GM12891 (cell line): Measurements from ENCODE around the gene SLC35E4.
"Not testable (repeated sequence)": the region's sequence is repeated elsewhere in the genome, so short reads cannot be mapped to it uniquely, and the experiment has no call there.

Source experiments
- DNase-seq: peaks from one replicate; pipeline ENCODE4 v3.0.0; 2011; ENCODE audit warnings: low spot score; ENCODE audit not compliant: insufficient read length
- FAIRE-seq: peaks from 2 replicates; lab custom pipeline; 2011; peaks lifted over from hg19 to GRCh38; lab: Jason Lieb, UNC
- PAX5 ChIP-seq: IDR thresholded peaks from 2 replicates; pipeline ENCODE4 v1.6.1; 2011; ENCODE audit warnings: low read length, moderate library complexity, mild to moderate bottlenecking; ENCODE audit not compliant: insufficient read depth, severe bottlenecking
- POLR2A ChIP-seq: IDR thresholded peaks from 2 replicates; pipeline ENCODE4 v1.6.1; 2011; ENCODE audit warnings: low read depth, low read length, control low read depth
- POLR2AphosphoS5 ChIP-seq: IDR thresholded peaks from 2 replicates; pipeline ENCODE4 v1.6.1; 2011; ENCODE audit warnings: low read depth, low read length, control low read depth
- POU2F2 ChIP-seq: IDR thresholded peaks from 2 replicates; pipeline ENCODE4 v1.6.1; 2011; ENCODE audit warnings: low read depth, mild to moderate bottlenecking, control low read depth, low read length, moderate library complexity
- SPI1 ChIP-seq: IDR thresholded peaks from 2 replicates; pipeline ENCODE4 v1.6.1; 2011; ENCODE audit warnings: low read depth, low read length, control low read depth
- TAF1 ChIP-seq: IDR thresholded peaks from 2 replicates; pipeline ENCODE4 v1.6.1; 2011; ENCODE audit warnings: low read depth, low read length, control low read depth

Gene SLC35E4

GRCh38 chr22:30611197-30611596 lies 24.4 kb upstream of the SLC35E4 start:
- TF ChIP-seq POLR2AphosphoS5 (no peak), SPI1 (no peak), TAF1 (no peak), POLR2A (no peak), PAX5 (no peak), POU2F2 (no peak)
- DNase-seq: no peak
- peak; percentile 13 for FAIRE-seq

GRCh38 chr22:30612789-30613188 lies 22.8 kb upstream of the SLC35E4 start:
- DNase-seq: no peak
- no peak for FAIRE-seq
- TF ChIP-seq SPI1 (no peak), POLR2AphosphoS5 (no peak), POLR2A (no peak), TAF1 (no peak), POU2F2 (no peak), PAX5 (no peak)

- no peak for FAIRE-seq
- DNase-seq: no peak
- no peak for TF ChIP-seq SPI1
- TF ChIP-seq POLR2A: no peak
- TF ChIP-seq POU2F2: no peak
- TF ChIP-seq POLR2AphosphoS5: no peak
- no peak for TF ChIP-seq TAF1
- TF ChIP-seq PAX5: no peak
Measured at GRCh38 chr22:30614268-30614667, 21.3 kb upstream of the SLC35E4 start.

GRCh38 chr22:30614879-30615278 lies 20.7 kb upstream of the SLC35E4 start:
- FAIRE-seq (no peak), DNase-seq (no peak)
- TF ChIP-seq SPI1 (no peak), POLR2A (no peak), POU2F2 (no peak), PAX5 (no peak), POLR2AphosphoS5 (no peak)

- DNase-seq (no peak), FAIRE-seq (no peak)
- TF ChIP-seq POLR2A (no peak), TAF1 (no peak), PAX5 (no peak), POLR2AphosphoS5 (no peak), POU2F2 (no peak), SPI1 (no peak)
Measured at GRCh38 chr22:30615543-30615954, 20.0 kb upstream of the SLC35E4 start.

GRCh38 chr22:30617819-30618218 lies 17.8 kb upstream of the SLC35E4 start:
- TF ChIP-seq POLR2AphosphoS5 (no peak), SPI1 (no peak), POLR2A (no peak), POU2F2 (no peak), PAX5 (no peak), TAF1 (no peak)
- no peak for FAIRE-seq
- no peak for DNase-seq

GRCh38 chr22:30619909-30620308 lies 15.7 kb upstream of the SLC35E4 start:
- not testable (repeated sequence) for FAIRE-seq, DNase-seq

- TF ChIP-seq SPI1 (no peak), POLR2AphosphoS5 (no peak), PAX5 (no peak)
- FAIRE-seq: no peak
- no peak for DNase-seq
Measured at GRCh38 chr22:30626413-30626812, 9.2 kb upstream of the SLC35E4 start.

- FAIRE-seq: no peak
- no peak for TF ChIP-seq SPI1
- no peak for TF ChIP-seq POLR2AphosphoS5
- TF ChIP-seq PAX5: no peak
- no peak for TF ChIP-seq POU2F2
- no peak for TF ChIP-seq TAF1
- no peak for TF ChIP-seq POLR2A
- no peak for DNase-seq
Measured at GRCh38 chr22:30627471-30627870, 8.1 kb upstream of the SLC35E4 start.

GRCh38 chr22:30628491-30628890 lies 7.1 kb upstream of the SLC35E4 start:
- FAIRE-seq (no peak), DNase-seq (no peak)

GRCh38 chr22:30631469-30631868 lies 4.1 kb upstream of the SLC35E4 start:
- FAIRE-seq: not testable (repeated sequence)

More at GRCh38 chr22:30628491-30628890, 7.1 kb upstream of the SLC35E4 start:
- TF ChIP-seq POU2F2 (no peak), POLR2AphosphoS5 (no peak), POLR2A (no peak), SPI1 (no peak), TAF1 (no peak), PAX5 (no peak)

More at GRCh38 chr22:30631469-30631868, 4.1 kb upstream of the SLC35E4 start:
- not testable (repeated sequence) for DNase-seq
